HK-2 (cell line): Measurements from ENCODE around the gene LCNL1.

Source experiments
- DNase-seq: peaks from one replicate; pipeline ENCODE4 v3.0.0-alpha.2; 2018; ENCODE audit not compliant: unreplicated experiment

LCNL1 gene

DNA sequence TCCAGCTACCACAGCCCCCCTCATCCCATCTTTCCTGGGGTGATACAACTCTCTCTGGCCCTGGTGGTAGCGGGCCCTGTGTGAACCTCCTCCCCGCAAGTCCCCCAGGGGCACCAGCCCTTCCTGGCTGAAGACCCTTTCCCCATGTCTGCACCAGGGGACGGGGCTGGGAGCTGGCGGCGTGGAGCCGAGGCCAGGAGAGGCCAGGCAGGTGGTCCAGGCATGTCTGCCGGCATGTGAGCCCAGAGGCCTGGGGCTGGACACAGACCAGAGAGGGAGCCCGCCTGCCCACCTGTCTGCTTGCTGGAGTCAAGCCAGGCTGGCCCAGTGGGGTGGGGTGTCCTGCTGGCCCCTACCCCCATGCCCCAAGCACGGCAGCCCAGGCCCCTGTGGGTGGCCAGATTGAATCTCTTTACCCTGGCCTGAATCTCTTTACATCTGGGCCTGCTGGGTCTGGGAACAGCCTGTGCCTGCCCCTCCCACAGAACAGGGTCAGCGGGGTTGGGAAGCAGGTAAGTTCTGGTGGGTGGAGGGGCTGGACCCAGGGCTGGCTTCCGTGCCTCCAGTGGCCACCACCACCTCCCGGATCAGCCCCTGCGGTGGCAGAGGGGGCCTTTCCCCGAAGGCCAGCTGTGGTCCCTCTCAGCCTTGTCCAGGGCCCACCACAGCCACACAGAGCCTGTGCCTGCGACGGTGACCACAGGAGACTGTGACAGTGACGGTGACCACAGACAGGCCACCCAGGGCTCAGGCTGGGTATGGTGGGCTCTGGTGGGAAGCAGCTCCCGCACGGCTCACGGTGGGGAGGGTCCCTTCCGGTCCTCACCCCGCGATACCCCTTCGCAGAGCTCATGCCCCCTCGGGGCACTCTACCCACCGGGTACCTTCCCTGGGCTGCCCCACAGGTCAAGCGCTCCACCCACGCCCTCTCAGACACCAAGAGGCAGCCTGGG is 23.6 kb upstream of the LCNL1 start:
- DNase-seq: no peak

DNA sequence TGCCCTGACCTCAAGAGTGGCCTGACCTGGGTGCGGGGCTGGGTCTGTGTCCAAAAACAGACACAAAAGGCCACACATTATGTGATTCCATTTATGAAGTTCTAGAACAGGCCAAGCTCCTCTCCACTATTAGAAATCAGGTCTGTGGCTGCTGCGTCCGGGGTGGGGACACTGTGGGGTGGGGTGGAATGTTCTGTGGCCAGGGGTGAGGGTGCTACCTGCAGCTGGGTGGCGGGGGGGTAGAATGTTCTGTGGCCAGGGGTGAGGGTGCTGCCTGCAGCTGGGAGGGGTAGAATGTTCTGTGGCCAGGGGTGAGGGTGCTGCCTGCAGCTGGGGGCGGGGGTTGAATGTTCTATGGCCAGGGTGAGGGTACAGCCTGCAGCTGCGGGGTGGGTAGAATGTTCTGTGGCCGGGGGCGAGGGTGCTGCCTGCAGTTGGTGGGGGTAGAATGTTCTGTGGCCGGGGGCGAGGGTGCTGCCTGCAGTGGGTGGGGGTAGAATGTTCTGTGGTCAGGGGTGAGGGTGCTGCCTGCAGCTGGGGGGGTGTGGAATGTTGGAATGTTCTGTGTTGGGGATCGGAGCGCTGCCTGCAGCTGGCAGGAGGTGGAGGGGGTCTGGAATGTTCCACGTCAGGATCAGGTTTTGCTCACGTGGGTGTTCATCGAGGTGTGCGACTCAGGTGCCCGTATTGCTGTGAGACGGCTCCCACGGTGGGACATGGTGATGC is 22.4 kb upstream of the LCNL1 start:
- DNase-seq: no peak

- no peak for DNase-seq
These were observed 21.9 kb upstream of the LCNL1 start for GRCh38 chr9:136960938-136961275.

DNA sequence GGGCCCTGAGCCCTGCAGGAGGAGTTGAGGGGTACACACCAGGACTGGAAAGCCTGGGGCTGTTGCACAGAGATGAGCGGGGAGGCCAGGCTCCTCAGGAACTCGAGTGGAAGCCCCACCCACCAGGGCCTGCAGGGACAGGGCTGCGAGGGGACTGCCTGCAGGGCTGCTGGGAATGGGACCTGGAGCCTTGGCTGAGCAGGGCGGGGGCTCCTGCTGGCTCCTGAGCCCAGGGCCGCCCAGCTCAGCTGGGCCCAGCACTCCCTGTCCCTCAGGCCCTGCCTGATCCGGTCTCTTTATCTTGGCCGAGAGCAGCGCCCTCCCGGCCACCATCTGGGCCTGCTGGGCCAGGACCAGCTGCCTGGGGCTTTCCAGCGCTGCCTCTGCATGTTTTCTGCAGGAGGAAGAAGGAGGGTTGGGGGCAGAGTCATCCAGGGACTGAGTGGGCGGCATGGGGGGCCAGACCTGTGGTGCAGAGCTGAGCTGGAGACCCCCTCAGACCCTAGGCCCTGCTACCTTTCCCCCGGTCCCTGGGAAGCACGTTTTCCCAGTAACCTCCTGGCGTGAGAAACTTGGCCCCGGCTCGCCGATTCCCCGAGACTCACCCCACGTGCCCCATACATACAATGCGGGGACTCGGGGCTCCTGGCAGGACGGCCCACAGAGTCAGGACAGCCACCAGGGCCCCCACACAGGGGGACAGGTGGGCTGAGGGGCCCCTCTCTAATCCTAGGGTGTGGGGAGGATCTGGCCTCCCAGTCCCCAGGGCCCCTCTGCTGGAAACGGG is 21.3 kb upstream of the LCNL1 start:
- no peak for DNase-seq

DNA sequence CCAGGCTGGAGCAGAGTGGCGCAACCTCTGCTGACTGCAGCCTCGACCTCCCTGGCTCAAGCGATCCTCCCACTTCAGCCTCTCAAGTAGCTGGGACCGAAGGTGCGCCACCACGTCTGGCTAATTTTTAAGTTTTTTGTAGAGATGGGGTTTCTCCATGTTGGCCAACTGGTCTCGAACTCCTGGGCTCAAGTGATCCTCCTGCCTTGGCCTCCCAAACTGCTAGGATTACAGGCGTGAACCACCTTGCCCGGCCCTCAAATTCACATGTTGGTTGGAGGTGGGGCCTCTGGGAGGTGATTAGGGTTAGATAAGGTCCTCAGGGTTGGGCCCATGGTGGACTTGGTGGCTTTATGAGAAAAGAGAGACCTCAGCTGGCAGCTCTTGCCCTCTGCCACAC is 20.6 kb upstream of the LCNL1 start:
- no peak for DNase-seq

DNA sequence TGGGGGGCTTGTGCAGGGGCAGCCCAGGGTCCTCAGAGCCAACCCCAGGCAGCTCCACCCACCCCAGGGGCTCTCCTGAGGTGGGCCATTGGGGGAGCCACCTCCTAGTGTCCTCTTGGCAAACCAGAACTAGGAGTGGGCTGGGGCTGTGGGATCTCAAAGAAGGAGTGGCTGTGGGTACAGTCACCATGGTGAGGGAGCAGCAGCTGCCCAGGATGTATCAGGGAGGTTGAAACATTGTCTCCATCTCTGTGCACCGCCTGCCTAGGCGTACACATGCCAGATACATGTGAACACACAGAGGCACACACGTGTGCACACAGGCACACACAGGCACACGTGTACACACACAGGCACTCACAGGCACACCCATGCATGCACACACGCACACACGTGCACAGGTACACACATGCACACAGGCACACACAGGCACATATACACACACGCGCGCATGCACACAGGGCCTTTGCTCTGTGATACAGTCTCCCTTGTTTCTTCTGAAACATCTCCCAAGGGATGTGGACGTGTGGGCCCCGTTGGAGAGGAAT is 20.0 kb upstream of the LCNL1 start:
- no peak for DNase-seq

DNA sequence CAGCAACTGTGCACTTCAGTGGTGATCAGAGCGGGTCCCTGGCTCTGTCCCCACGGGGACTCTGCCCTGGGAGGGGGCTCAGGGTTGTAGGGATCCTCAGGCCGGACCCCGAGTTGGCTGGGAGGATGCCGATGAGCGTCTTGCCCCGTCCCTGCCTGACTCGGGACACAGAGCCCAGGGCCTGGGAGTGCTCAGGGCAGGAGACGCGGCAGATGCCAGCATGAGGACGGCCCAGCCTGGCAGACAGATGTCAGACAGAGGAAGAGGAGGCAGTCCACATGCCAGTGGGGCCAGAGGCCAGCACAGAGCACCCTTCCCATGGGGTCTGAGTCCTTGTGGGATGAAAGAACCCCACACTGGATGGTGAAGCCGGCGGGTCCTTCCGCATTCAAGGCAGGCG is 19.5 kb upstream of the LCNL1 start:
- DNase-seq: no peak

GRCh38 chr9:136963751-136964150 is 19.0 kb upstream of the LCNL1 start:
- no peak for DNase-seq

DNA sequence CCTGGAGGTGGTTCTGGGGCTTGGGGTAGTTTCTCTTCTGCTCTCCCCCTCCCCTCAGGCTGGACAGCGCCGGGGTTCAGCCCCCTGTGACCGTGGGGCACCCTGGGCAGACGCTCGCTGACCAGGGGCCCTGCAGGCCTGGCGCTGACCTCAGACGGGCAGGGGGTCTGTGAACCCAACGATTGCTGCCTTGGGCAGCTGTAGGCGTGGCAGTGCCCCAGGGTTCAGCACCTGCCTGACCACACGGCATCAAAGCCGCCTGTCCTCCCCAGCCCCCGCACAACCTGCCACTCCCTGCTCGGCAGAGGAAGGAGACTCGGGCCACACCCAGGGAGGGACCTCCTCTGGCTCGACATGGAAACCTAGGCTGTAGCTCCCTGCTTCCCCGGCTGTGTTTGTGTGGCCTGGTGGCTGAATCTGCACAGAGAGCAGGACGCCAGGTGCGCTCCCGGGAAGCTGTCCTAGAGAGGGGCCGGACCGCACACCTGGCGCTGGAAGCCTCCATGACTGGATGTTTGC is 18.6 kb upstream of the LCNL1 start:
- DNase-seq: no peak

- no peak for DNase-seq
These were observed 17.9 kb upstream of the LCNL1 start for GRCh38 chr9:136964833-136965422.

DNA sequence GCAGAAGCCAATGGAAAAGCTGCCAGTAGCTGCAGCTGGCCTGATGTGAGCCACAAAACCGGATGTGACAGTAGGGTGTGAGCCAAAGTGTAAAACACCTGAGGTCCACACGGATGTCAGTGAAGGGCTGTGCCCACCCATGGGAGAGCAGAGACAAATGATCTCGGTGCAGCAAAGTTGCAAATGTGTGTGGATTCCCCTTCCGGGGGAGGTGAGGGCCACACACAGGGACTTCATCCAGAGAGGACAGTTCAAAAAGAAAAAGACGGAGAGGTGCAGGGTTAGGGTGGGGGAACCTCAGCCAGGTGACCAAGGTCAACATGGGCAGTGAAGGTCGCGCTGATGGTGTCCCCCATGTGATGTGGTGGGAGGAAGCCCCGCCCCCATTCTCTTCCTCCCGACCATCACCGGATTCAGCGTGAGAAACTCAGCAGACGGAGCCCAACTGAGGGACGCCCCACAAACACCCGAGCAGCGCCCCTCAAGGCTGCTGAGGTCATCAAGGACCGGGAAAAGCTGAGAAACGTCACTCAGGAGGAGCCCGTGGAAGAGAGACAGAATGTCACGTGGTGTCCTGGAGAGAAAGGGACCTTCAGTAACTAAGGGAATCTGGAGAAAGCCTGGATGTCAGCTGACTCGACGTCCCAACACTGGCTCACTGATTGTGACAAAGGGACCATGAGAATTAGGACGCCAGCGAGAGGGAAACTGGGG is 16.9 kb upstream of the LCNL1 start:
- DNase-seq: no peak

- no peak for DNase-seq
These were observed 14.3 kb upstream of the LCNL1 start for GRCh38 chr9:136968333-136969127.

DNA sequence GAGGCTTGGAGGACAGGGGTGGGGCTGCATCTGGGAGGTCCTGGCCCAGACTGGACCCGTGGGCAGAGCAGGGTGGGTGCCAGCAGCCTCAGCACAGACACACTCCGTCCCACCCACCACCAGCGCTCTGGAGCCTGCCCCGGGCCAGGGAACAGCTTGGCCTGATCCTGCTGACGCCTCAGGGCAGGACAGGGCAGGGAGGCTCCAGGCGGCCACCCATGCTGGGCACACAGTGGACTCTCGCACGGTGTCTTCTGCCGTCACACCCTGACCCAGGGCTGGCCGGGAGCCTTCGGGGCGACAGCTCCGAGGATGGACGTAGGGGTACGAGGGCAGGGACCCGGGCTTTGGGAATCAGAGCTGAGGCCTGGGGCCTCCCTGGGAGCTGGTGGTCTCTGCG is 13.6 kb upstream of the LCNL1 start:
- DNase-seq: no peak

- DNase-seq: no peak
These were observed 13.0 kb upstream of the LCNL1 start for GRCh38 chr9:136969774-136970173.

DNA sequence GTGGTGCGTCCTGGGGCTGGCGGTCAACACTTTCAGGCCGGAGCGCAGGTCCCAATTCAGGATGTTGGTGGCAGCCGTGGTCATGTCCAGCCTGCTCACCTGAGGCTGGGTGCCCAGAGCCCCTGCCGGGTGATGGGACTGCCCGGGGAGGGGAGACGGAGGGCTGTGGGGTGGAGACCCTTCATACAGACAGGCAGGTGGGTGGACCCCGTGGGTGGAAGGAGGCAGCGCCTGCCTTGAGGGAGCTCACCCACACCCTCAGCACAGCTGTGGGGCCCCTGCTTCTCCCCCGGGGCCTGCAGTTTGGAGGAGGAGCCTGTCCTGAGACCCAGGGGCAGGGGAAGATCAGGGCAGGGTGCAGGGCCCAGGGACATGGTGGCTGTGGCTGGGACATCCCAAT is 12.4 kb upstream of the LCNL1 start:
- DNase-seq: no peak

- DNase-seq: no peak
These were observed 11.0 kb upstream of the LCNL1 start for GRCh38 chr9:136971746-136972145.

GRCh38 chr9:136972335-136972734 is 10.5 kb upstream of the LCNL1 start:
- no peak for DNase-seq

GRCh38 chr9:136972743-136973142 is 10.1 kb upstream of the LCNL1 start:
- no peak for DNase-seq

- DNase-seq: no peak
These were observed 8.9 kb upstream of the LCNL1 start for GRCh38 chr9:136973618-136974617.
